NCI-H187 (cell line): ENCODE results near the gene CACNA1G.

Experiments
- DNase-seq, 2 experiments: peaks; one replicate each; lab custom pipeline; 2025; lab: John Stamatoyannopoulos, UW

The CACNA1G gene

DNA sequence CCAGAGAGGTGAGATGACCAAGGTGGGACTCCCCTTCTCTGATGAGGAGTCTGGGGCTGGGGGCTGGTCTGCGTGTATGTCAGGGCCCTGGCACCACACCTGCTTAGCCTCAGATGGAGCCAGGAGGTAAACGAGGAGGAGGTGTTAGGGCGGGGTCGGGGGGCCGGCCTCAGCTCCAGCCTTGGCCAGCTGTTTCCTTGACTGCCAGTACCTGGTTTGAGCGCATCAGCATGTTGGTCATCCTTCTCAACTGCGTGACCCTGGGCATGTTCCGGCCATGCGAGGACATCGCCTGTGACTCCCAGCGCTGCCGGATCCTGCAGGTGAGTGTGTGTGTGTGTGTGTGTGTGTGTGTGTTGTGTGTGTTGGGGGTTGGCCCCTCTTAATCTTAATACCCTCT lies 8.1 kb downstream of the CACNA1G start:
- no peak for DNase-seq

GRCh38 chr17:50569592-50569991 lies 9.1 kb downstream of the CACNA1G start:
- DNase-seq, result no peak

DNA sequence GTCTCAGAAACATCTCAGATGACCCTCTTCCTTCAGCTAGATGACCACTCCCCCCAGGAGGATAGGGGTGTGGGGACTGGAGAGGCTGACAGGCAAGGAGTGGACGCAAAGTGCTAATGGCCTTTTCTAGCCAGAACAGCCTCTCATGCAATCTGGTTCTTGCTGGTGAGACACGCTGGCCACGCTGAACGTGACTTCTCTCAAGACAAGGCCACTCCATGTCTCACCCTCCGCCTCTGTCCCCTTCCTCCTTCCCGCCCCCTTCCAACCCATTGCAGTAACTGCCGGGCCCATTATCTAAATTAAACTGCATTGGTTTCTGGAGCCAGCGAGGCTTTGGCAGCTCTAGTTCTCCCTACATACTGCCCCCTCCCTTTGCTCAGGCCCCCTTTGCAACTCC lies 9.5 kb downstream of the CACNA1G start:
- no peak for DNase-seq

- peak in 1 of 2 experiments; percentile 25 for DNase-seq
These were observed 10.0 kb downstream of the CACNA1G start for GRCh38 chr17:50570528-50570927.

DNA sequence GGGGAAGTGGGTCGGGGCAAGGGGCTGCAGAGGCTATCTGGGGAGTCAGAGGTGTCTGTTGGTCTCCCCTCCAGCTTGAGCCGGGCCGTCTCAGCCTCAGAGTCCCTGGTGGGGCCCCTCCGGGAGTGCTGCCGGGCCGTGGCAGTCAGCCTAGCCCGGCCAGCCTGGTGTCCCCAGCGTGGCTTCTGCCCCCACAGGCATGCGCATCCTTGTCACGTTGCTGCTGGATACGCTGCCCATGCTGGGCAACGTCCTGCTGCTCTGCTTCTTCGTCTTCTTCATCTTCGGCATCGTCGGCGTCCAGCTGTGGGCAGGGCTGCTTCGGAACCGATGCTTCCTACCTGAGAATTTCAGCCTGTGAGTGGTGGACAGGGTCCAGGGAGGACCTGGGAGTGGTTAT lies 11.2 kb downstream of the CACNA1G start:
- DNase-seq, result no peak

- no peak for DNase-seq
These were observed 12.0 kb downstream of the CACNA1G start for GRCh38 chr17:50572541-50572940.

GRCh38 chr17:50573866-50574611 lies 13.5 kb downstream of the CACNA1G start:
- DNase-seq, result no peak

- DNase-seq, result peak in 1 of 2 experiments; percentile 27
These were observed 15.2 kb downstream of the CACNA1G start for GRCh38 chr17:50575581-50576210.

DNA sequence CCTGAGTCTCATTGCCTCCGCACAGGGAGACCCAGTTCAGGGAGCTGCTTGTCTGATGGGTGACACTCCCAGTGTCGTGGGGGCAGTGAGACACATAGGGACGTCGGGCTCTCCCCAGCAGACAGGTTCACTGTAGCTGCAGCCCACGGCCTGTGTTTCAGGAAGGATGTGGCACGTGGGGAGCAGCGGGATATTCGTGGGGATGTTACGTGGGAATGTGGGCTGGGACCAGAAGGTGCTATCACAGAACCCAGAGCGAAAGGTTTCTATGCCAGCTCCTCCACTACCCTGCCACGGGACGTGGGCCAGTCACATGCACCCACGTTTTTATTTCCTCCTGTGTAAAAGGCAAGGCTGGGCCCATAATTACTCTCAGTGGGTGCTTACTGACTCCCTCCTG lies 16.3 kb downstream of the CACNA1G start:
- no peak for DNase-seq

- no peak for DNase-seq
These were observed 17.0 kb downstream of the CACNA1G start for GRCh38 chr17:50577451-50577954.

- DNase-seq, result no peak
These were observed 17.7 kb downstream of the CACNA1G start for GRCh38 chr17:50578173-50578572.

DNA sequence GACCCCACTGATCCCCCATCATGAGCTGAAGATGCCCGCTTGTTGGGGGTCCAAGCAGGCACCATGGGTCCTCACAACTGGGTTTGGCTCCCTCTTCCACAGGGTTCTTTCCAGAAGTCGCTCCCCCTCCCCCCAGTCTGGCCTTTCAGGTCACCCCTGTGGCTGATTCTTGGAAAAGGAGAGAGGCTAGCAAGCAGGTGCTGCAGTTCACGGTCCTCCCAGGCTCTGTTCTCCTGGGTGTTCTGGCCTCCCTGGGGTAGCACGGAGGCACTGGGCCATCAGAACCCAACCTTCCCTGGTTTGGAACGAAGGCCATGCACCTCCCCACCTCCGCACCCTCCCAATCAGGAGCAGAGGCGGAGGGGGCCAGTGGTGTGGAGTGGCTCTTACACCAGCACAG lies 18.9 kb downstream of the CACNA1G start:
- no peak for DNase-seq

DNA sequence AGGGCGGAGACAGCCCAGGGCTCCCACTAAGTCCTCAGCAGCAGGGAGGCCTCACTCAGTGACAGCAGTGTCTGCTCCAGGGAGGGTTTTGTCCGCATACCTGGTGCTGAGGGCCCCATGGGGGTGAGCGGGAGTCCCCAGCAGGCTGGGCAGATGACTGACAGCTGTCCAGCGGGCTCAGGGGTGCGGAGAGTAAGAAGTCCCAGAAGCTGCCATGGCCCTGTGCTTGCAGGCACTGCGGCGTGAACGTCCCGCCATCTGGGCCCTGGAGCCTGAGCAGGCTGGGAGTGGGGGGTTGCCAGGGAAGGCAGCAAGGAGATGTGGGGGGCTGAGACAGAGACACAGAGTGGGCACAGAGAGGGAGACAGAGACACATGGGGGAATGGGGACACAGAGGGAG lies 20.1 kb downstream of the CACNA1G start:
- DNase-seq, result no peak

DNA sequence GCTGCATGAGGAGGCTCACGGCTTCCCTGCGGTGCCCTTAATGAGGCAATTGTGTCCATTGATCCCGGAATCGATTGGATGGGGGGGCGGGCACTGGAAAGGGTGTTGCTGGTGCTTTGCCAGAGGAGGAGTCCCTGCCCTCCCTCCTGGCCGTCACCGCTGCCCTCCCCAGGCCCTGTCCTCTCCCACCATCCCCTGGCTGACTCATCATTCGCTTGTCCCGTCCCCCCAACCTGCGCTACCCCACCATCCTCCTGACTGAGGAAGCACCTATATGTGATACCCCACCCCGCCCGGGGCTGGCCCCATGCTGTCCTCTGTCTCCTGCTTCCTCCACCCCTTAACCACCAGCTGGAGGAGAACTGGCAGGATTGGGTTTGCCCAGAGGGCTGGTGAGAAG lies 20.8 kb downstream of the CACNA1G start:
- DNase-seq, result no peak

- no peak for DNase-seq
These were observed 22.2 kb downstream of the CACNA1G start for GRCh38 chr17:50582741-50583140.

GRCh38 chr17:50583641-50584040 lies 23.1 kb downstream of the CACNA1G start:
- no peak for DNase-seq

DNA sequence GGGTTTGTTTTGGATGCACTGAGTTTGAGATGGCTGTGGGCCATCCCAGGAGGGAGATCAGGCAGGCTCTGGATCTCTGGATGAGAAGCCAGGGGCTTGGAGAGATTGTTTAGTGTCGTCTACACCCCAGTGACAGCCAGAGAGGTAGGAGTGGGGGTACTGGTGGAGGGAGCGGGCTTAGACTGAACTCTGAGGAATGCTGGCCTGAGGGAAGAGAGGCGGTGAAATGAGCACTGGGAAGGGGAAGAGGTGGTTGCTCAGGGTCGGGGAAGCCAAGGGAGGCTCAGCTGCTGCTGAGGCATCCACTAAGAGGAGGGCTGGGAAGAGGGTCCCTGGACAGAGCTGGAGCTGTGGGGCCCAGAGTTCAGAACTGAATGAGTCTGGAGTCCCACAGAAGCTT lies 23.6 kb downstream of the CACNA1G start:
- DNase-seq, result no peak

GRCh38 chr17:50584749-50585148 lies 24.2 kb downstream of the CACNA1G start:
- no peak for DNase-seq

DNA sequence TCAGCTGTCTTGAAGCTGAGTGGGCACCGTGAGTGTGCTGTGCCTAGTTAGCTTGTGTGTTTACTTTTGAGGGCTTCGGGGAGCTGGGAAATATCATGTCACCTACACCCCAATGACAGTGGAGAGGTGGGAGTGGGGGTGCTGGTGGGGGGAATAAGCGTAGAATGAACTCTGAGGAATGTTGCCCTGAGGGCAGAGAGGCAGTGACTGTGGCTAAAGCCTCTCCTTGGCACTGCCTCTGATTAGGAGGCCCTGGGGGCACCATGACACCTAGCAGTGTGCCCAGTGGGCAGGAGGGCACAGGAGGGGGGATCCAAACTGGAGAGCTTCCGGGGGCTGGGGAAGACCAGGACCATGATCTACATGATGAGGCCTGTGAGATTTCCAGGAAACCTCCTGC lies 24.8 kb downstream of the CACNA1G start:
- DNase-seq, result no peak

DNA sequence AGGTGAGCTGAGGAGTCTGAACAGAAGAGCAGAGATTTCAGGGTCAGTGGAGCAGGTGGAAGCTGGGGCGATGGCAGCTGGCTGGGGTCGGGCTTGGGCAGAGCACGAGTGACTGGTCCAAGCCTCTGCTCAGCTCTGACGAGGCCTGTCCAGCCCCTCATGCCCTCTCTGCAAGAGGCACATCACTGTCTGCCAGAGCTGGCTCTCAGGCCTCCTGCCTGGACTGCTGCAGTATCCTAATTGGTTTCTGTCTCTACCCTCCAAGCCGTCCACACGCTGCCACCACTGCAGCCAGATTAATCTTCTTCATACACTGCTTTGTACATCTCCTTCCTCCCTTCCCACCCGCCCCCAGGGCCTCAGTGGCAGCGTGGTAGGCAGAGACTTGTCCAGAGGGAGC lies 25.4 kb downstream of the CACNA1G start:
- no peak for DNase-seq

GRCh38 chr17:50586421-50587247 lies 26.1 kb downstream of the CACNA1G start:
- DNase-seq, result no peak

DNA sequence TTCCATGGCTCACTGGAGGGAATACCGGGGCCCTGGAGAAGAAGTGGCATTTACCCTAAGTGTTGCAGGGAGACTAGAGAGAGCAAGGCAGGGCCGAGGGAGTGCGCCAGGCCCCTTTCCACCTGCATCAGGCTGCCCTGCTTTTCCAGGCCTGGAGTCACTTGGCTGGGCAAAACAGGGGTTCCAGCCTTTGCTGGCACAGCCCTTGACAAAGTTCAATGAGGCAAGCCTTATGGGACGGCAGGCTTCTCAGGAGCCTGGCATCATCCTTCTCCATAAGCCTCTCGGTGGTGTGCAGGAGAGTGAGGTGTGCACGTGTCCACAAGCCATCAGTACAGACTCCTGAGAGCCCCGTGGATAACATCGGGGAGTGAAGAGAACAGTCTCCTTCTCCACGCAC lies 27.1 kb downstream of the CACNA1G start:
- DNase-seq, result no peak
